Measurements from ENCODE around the gene EFHD2.
"Not testable (repeated sequence)": the region's sequence is repeated elsewhere in the genome, so short reads cannot be mapped to it uniquely, and the experiment has no call there.

The EFHD2 gene

DNA sequence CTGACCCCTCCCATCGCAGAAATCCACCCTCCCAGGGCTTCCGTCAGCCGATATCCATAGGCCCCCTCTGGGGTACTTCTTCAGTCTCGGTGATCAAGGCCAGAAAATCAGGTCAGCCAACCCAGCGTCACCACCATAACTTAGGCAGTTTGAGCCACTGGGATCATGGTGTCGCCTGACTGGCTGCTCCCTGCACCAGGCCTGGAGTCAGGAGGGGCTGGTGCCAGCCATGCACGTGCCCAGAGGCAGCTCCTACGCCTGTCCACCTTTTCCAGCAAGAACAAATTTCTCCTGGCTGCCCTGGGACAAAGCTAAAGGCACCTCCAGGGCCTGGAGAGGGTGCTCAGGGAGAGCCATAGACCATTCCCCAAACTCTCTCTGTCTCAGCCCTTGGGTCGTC, 23.8 kb downstream of the EFHD2 start:
- Histone ChIP-seq H3K4me1 (ENCODE audit: low read length) (peaks cover 9% of the 10 kb centered on the region), H3K79me2 (ENCODE audit: low read length) (no peaks in the 10 kb centered on the region), H3K9ac (ENCODE audit: low read length) (no peak overlapping the region), H3K27ac (ENCODE audit: low read length) (no peak overlapping the region), H3K4me2 (ENCODE audit: low read length) (no peak overlapping the region), H3K9me3 (ENCODE audit: insufficient read depth, low read length) (no peaks in the 10 kb centered on the region), H4K20me1 (ENCODE audit: insufficient read depth, low read length) (no peaks in the 10 kb centered on the region), H3K27me3 (ENCODE audit: low read depth, low read length) (no peaks in the 10 kb centered on the region), H3K4me3 (ENCODE audit: low read length) (no peak overlapping the region), H2AFZ (ENCODE audit: low read depth, low read length) (no peak overlapping the region), H3K36me3 (replicated peaks; ENCODE audit: low read depth, low read length) (no peaks in the 10 kb centered on the region)
- TF ChIP-seq EZH2phosphoT487 (IDR thresholded peaks at IDR 0.05; ENCODE audit: low read depth) = no peak
- TF ChIP-seq, protein P1, sequence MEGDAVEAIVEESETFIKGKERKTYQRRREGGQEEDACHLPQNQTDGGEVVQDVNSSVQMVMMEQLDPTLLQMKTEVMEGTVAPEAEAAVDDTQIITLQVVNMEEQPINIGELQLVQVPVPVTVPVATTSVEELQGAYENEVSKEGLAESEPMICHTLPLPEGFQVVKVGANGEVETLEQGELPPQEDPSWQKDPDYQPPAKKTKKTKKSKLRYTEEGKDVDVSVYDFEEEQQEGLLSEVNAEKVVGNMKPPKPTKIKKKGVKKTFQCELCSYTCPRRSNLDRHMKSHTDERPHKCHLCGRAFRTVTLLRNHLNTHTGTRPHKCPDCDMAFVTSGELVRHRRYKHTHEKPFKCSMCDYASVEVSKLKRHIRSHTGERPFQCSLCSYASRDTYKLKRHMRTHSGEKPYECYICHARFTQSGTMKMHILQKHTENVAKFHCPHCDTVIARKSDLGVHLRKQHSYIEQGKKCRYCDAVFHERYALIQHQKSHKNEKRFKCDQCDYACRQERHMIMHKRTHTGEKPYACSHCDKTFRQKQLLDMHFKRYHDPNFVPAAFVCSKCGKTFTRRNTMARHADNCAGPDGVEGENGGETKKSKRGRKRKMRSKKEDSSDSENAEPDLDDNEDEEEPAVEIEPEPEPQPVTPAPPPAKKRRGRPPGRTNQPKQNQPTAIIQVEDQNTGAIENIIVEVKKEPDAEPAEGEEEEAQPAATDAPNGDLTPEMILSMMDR (IDR thresholded peaks at IDR 0.05; ENCODE audit: low read depth, low read length) = no peak

DNA sequence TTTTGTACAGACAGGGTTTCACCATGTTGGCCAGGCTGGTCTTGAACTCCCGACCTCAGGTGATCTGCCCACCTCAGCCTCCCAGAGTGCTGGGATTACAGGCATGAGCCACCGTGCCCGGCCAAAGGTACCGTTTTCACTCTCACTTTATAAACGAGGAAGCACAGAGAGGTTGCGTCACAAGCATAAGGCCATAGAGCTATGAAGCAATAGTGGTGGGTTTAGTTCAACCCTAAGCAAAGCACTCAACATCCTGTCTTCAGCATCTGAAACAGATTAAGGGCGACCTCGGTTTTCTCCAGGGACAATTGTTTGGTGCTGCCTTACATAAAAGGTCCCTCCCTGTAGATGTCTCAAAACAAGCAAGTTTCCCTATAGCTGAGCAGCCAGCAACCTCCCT, 25.1 kb downstream of the EFHD2 start:
- H3K9me3 ChIP-seq (ENCODE audit: insufficient read depth, low read length); H3K79me2 ChIP-seq (ENCODE audit: low read length); H3K36me3 ChIP-seq (replicated peaks; ENCODE audit: low read depth, low read length); H2AFZ ChIP-seq (ENCODE audit: low read depth, low read length); H4K20me1 ChIP-seq (ENCODE audit: insufficient read depth, low read length); H3K9ac ChIP-seq (ENCODE audit: low read length); H3K27ac ChIP-seq (ENCODE audit: low read length); H3K4me2 ChIP-seq (ENCODE audit: low read length); H3K27me3 ChIP-seq (ENCODE audit: low read depth, low read length); H3K4me3 ChIP-seq (ENCODE audit: low read length): not testable (repeated sequence)
- peaks cover 14% of the 10 kb centered on the region for H3K4me1 ChIP-seq (ENCODE audit: low read length)

DNA sequence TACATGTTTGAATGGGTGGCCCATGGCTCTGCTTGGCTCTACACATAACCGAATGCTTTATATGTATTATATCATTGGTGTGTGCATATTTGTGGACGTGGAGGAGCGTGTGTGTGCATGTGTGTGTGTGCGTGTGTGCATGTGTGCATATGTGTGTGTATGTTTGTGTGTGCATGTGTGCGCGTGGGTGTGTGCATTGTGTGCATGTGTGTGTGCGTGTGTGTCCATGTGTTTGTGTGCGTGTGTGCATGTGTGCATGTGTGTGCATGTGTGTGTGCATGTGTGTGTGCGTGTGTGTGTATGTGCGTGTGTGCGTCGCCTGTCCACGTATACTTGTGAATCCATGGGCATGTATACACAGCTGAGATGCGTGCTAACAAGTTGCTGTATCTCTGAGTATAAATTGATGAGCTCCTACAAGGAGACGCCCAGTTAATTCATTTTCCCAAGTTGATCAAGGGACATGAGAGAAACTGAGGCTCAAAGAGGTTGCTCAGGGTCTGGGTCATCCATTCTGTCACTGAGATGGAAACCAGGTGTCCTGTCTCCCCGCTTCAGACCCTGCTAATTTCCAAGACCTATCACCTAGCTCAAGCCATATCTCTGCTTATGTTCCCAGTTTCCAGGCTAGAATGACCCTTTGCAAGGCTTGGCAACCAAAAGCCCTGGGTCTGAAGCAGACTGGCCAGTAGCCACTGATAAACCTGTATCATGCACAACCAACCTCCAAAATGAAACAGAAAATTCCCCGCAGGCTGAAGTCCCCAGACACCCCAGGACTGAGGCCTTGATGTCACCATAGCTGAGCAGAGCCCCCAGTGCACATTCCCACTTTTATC, 25.8 kb downstream of the EFHD2 start:
- H3K36me3 ChIP-seq (replicated peaks; ENCODE audit: low read depth, low read length) = no peaks in the 10 kb centered on the region
- H3K27me3 ChIP-seq (ENCODE audit: low read depth, low read length) = no peaks in the 10 kb centered on the region
- H3K27ac ChIP-seq (ENCODE audit: low read length) = no peak overlapping the region
- H3K4me1 ChIP-seq (ENCODE audit: low read length) = peaks cover 14% of the 10 kb centered on the region
- TF ChIP-seq, protein P1 (IDR thresholded peaks at IDR 0.05; ENCODE audit: low read depth, low read length) = no peak
- TF ChIP-seq EZH2phosphoT487 (IDR thresholded peaks at IDR 0.05; ENCODE audit: low read depth) = no peak
- H3K9ac ChIP-seq (ENCODE audit: low read length) = no peak overlapping the region
- no peak overlapping the region for H2AFZ ChIP-seq (ENCODE audit: low read depth, low read length)
- H3K4me2 ChIP-seq (ENCODE audit: low read length) = no peak overlapping the region
- no peaks in the 10 kb centered on the region for H4K20me1 ChIP-seq (ENCODE audit: insufficient read depth, low read length)
- no peaks in the 10 kb centered on the region for H3K9me3 ChIP-seq (ENCODE audit: insufficient read depth, low read length)
- H3K4me3 ChIP-seq (ENCODE audit: low read length) = no peak overlapping the region
- H3K79me2 ChIP-seq (ENCODE audit: low read length) = no peaks in the 10 kb centered on the region

DNA sequence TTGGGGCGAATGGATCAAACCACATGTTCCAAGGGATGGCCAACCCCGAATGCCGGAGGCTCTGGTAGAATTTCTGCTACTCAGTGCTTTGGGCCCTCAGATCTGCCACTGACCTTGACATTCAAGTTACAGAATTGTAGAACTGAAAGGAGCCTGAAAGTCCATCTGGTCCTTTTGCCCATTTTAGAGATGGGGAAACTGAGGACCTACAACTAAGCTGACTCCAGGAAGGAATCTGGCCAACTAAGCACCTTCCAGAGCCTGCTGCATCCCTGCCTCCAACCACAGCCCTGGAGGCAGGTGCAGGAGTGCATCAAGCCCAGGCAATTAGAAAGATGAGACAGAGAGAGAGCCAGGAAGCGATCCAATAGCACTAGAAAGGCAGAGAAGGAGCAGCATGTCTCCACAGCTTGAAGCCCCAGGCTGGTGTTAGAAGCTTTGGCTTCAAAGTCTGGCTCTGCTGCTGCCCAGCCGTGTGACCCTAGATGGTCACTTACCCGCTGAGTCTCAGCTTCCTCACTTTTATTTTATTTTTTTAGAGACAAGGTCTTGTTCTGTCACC, 27.3 kb downstream of the EFHD2 start:
- no peaks in the 10 kb centered on the region for H3K27me3 ChIP-seq (ENCODE audit: low read depth, low read length)
- H3K9ac ChIP-seq (ENCODE audit: low read length) = no peak overlapping the region
- peaks cover 11% of the 10 kb centered on the region for H3K4me1 ChIP-seq (ENCODE audit: low read length)
- no peaks in the 10 kb centered on the region for H3K36me3 ChIP-seq (replicated peaks; ENCODE audit: low read depth, low read length)
- no peaks in the 10 kb centered on the region for H3K9me3 ChIP-seq (ENCODE audit: insufficient read depth, low read length)
- no peaks in the 10 kb centered on the region for H4K20me1 ChIP-seq (ENCODE audit: insufficient read depth, low read length)
- H3K4me3 ChIP-seq (ENCODE audit: low read length) = no peak overlapping the region
- no peaks in the 10 kb centered on the region for H3K79me2 ChIP-seq (ENCODE audit: low read length)
- TF ChIP-seq EZH2phosphoT487 (IDR thresholded peaks at IDR 0.05; ENCODE audit: low read depth) = no peak
- TF ChIP-seq, protein P1 (IDR thresholded peaks at IDR 0.05; ENCODE audit: low read depth, low read length) = no peak
- H3K4me2 ChIP-seq (ENCODE audit: low read length) = no peak overlapping the region
- no peak overlapping the region for H3K27ac ChIP-seq (ENCODE audit: low read length)
- H2AFZ ChIP-seq (ENCODE audit: low read depth, low read length) = no peak overlapping the region

All from OCI-LY3 (cell line).